ENCODE measurements around the gene PTPRD.

DNA sequence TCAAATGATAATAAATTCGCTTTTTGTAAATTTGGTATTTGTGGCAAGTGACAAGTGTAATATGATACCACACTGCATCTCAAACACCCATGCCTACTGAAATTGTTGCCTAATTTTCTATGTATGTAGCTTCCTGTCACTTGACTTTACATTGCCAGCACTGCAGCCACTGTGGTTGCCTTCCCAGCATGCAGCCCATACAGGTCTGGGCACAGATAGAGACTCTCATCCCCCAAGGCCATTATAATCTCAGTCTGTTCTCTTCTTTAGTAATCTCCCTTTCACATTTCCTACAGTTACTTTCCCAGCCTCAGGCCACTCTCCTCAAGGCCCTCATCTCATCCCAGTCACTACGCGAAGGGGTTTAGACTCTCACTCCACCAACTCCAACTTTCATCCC lies 1200.6 kb downstream of the PTPRD start:
- TF ChIP-seq, protein P1, sequence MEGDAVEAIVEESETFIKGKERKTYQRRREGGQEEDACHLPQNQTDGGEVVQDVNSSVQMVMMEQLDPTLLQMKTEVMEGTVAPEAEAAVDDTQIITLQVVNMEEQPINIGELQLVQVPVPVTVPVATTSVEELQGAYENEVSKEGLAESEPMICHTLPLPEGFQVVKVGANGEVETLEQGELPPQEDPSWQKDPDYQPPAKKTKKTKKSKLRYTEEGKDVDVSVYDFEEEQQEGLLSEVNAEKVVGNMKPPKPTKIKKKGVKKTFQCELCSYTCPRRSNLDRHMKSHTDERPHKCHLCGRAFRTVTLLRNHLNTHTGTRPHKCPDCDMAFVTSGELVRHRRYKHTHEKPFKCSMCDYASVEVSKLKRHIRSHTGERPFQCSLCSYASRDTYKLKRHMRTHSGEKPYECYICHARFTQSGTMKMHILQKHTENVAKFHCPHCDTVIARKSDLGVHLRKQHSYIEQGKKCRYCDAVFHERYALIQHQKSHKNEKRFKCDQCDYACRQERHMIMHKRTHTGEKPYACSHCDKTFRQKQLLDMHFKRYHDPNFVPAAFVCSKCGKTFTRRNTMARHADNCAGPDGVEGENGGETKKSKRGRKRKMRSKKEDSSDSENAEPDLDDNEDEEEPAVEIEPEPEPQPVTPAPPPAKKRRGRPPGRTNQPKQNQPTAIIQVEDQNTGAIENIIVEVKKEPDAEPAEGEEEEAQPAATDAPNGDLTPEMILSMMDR (IDR thresholded peaks at IDR 0.05; ENCODE audit: low read depth, low read length, poor library complexity, severe bottlenecking), result no peak
- no peak for TF ChIP-seq EZH2phosphoT487 (IDR thresholded peaks at IDR 0.05; ENCODE audit: borderline replicate concordance, low read length)

All from DOHH2 (cell line).